ENCODE results near the gene TTLL9. TPM values are rescaled to one million over a fixed set of nuclear protein-coding genes. Genes with fewer than 3 reads are reported as not detected.

TTLL9 gene
- total and polyA plus RNA-seq, 2 of the 13 experiments (the other 11 are each of a cell fraction or from before 2014, with no cell fraction given) = not detected

GRCh38 chr20:31869942-31870725 is at the start of gene TTLL9, which contains the start of gene DUSP15 (continued):
- peak; percentile 94 for TF ChIP-seq ZNF563 (CRISPR knock-in tag; IDR thresholded peaks at IDR 0.05)
- TF ChIP-seq MAZ (IDR thresholded peaks at IDR 0.05; ENCODE audit: borderline replicate concordance, low read depth, low read length) = no peak
- peak; percentile 76 for TF ChIP-seq MAZ (CRISPR knock-in tag; IDR thresholded peaks at IDR 0.05; ENCODE audit: low read depth)
- no peak for TF ChIP-seq ZHX1 (CRISPR knock-in tag; IDR thresholded peaks at IDR 0.05; ENCODE audit: low read depth)
- TF ChIP-seq ARID2 (CRISPR knock-in tag; IDR thresholded peaks at IDR 0.05; ENCODE audit: borderline replicate concordance) = 0 out of 2 replicates have a peak, but pooled peaks have one; percentile 38
- 0 out of 2 replicates have a peak, but pooled peaks have one; percentile 26 for TF ChIP-seq SAP130 (CRISPR knock-in tag; IDR thresholded peaks at IDR 0.05; ENCODE audit: low read depth)
- 0 out of 2 replicates have a peak, but pooled peaks have one; percentile 25 for TF ChIP-seq USF2 (IDR thresholded peaks at IDR 0.05; ENCODE audit: low read depth, low read length)
- no peak for TF ChIP-seq USF2 (CRISPR knock-in tag; IDR thresholded peaks at IDR 0.05; ENCODE audit: borderline replicate concordance)
- TF ChIP-seq DBP (CRISPR knock-in tag; IDR thresholded peaks at IDR 0.05; ENCODE audit: not compliant biosample characterization) = no peak
- TF ChIP-seq NCOA5 (CRISPR knock-in tag; IDR thresholded peaks at IDR 0.05) = no peak
- 0 out of 2 replicates have a peak, but pooled peaks have one; percentile 58 for TF ChIP-seq TGIF2 (CRISPR knock-in tag; IDR thresholded peaks at IDR 0.05)
- TF ChIP-seq PRDM10 (CRISPR knock-in tag; IDR thresholded peaks at IDR 0.05; ENCODE audit: low read depth) = 0 out of 2 replicates have a peak, but pooled peaks have one; percentile 16
- TF ChIP-seq ZNF546 (CRISPR knock-in tag; conservative IDR thresholded peaks at IDR 0.05) = 0 out of 2 replicates have a peak, but pooled peaks have one; percentile 39
- no peak for TF ChIP-seq TFAP4 (IDR thresholded peaks at IDR 0.05; ENCODE audit: borderline replicate concordance, low read depth)
- TF ChIP-seq TMF1 (CRISPR knock-in tag; IDR thresholded peaks at IDR 0.05; ENCODE audit: low read depth) = peak; percentile 69; the same call in 1 of the 2 replicates
- TF ChIP-seq ZGPAT (CRISPR knock-in tag; IDR thresholded peaks at IDR 0.05) = peak; percentile 32; the same call in 1 of the 2 replicates

All from HepG2 (cell line).